IMR-90 (cell line): Measurements from ENCODE around the gene CYS1. TPM values are rescaled to one million over a fixed set of nuclear protein-coding genes. Genes with fewer than 3 reads are reported as not detected.

ENCODE experiments used
- ATAC-seq: fragments of 200-7000 bp; cut with Tn5 transposase; 2 replicates; pipeline ENCODE4 v1.9.1; 2020; ENCODE audit warnings: low read depth, mild to moderate bottlenecking, moderate library complexity
- BruUV-seq: library from RNA; stranded (reverse); fragments of 400-500 nt; replicated peaks from 2 replicates; lab custom pipeline; 2021; lab: Mats Ljungman, UMichigan
- CTCF ChIA-PET: fragments of 300-600 bp; formaldehyde crosslinking; extraction: SDS; loops from one replicate; lab custom pipeline; 2021; ENCODE audit warnings: antibody characterized with exemption; lab: Yijun Ruan, JAX
- POLR2A ChIA-PET: fragments of 300-600 bp; sonication (Branson Sonifier 250); formaldehyde crosslinking; loops from one replicate; lab custom pipeline; 2022; ENCODE audit warnings: antibody characterized with exemption; ENCODE audit not compliant: unreplicated experiment; lab: Charles Lee
- DNase-seq: peaks from one replicate; pipeline ENCODE4 v3.0.0; 2013
- H2AFZ ChIP-seq: replicated peaks from 2 replicates; pipeline ENCODE3; 2013; ENCODE audit warnings: low read length, mild to moderate bottlenecking; ENCODE audit not compliant: poor library complexity
- H2AK5ac ChIP-seq: 2 replicates; pipeline ENCODE4 v1.6.1; 2013; ENCODE audit warnings: low read depth, low read length, inconsistent platforms
- H2AK9ac ChIP-seq: replicated peaks from 2 replicates; pipeline ENCODE3; 2013; ENCODE audit warnings: mild to moderate bottlenecking, low read depth, low read length, moderate library complexity; ENCODE audit not compliant: poor library complexity
- H2BK120ac ChIP-seq: 2 replicates; pipeline ENCODE4 v1.6.1; 2013; ENCODE audit warnings: low read depth, low read length, inconsistent platforms
- H2BK15ac ChIP-seq: 3 replicates; pipeline ENCODE4 v1.6.1; 2013; ENCODE audit warnings: low read depth, low read length, inconsistent platforms
- H2BK20ac ChIP-seq: 2 replicates; pipeline ENCODE4 v1.6.1; 2013; ENCODE audit warnings: low read depth, mild to moderate bottlenecking, inconsistent platforms, low read length, moderate library complexity
- H2BK5ac ChIP-seq: 2 replicates; pipeline ENCODE4 v1.6.1; 2013; ENCODE audit warnings: mild to moderate bottlenecking, low read depth, low read length, inconsistent platforms; ENCODE audit not compliant: poor library complexity, severe bottlenecking
- H3K14ac ChIP-seq: replicated peaks from 2 replicates; pipeline ENCODE4 v1.6.1; 2013; ENCODE audit warnings: low read depth, low read length, inconsistent platforms
- H3K18ac ChIP-seq: 2 replicates; pipeline ENCODE4 v1.6.1; 2013; ENCODE audit warnings: low read depth, low read length, control low read depth
- H3K23ac ChIP-seq: 2 replicates; pipeline ENCODE4 v1.6.1; 2013; ENCODE audit warnings: low read depth, low read length, inconsistent platforms
- H3K27ac ChIP-seq: 2 replicates; pipeline ENCODE4 v1.5.1; 2013; ENCODE audit warnings: mild to moderate bottlenecking, control low read depth, low read length; ENCODE audit not compliant: insufficient read depth
- H3K27me3 ChIP-seq: 2 replicates; pipeline ENCODE4 v1.6.1; 2013; ENCODE audit warnings: low read length; ENCODE audit not compliant: control insufficient read depth, insufficient read depth
- H3K36me3 ChIP-seq: 2 replicates; pipeline ENCODE4 v1.6.1; 2013; ENCODE audit warnings: low read length, mixed read lengths; ENCODE audit not compliant: control insufficient read depth, insufficient read depth
- H3K4ac ChIP-seq: 2 replicates; pipeline ENCODE4 v1.6.1; 2013; ENCODE audit warnings: low read depth, low read length, inconsistent platforms
- H3K4me1 ChIP-seq: 2 replicates; pipeline ENCODE4 v1.6.1; 2013; ENCODE audit warnings: low read length, mixed read lengths; ENCODE audit not compliant: control insufficient read depth, insufficient read depth
- H3K4me2 ChIP-seq: 2 replicates; pipeline ENCODE4 v1.6.1; 2013; ENCODE audit warnings: low read depth, mild to moderate bottlenecking, control low read depth, low read length, moderate library complexity
- H3K4me3 ChIP-seq: 2 replicates; pipeline ENCODE4 v1.5.1; 2013; ENCODE audit warnings: low read depth, mild to moderate bottlenecking, control low read depth, low read length, moderate library complexity; ENCODE audit not compliant: insufficient read depth
- H3K56ac ChIP-seq: 2 replicates; pipeline ENCODE4 v1.6.1; 2013; ENCODE audit warnings: low read length, inconsistent platforms; ENCODE audit not compliant: insufficient read depth; ENCODE audit errors: extremely low read depth
- H3K79me1 ChIP-seq, 2 experiments: 2 replicates each; pipeline ENCODE4 v1.6.1; 2013; ENCODE audit warnings: low read length in 2 of 2, inconsistent platforms in 1 of 2, low read depth in 1 of 2
- H3K9ac ChIP-seq: 2 replicates; pipeline ENCODE4 v1.6.1; 2013; ENCODE audit warnings: low read depth, low read length, control low read depth
- H3K9me1 ChIP-seq: 2 replicates; pipeline ENCODE4 v1.6.1; 2013; ENCODE audit warnings: low read length, inconsistent platforms; ENCODE audit not compliant: insufficient read depth
- H3K9me3 ChIP-seq: 2 replicates; pipeline ENCODE4 v1.6.1; 2013; ENCODE audit warnings: low read length; ENCODE audit not compliant: control insufficient read depth, insufficient read depth
- H4K20me1 ChIP-seq: 2 replicates; pipeline ENCODE4 v1.6.1; 2013; ENCODE audit warnings: low read length, inconsistent platforms; ENCODE audit not compliant: insufficient read depth
- H4K5ac ChIP-seq: 2 replicates; pipeline ENCODE4 v1.6.1; 2013; ENCODE audit warnings: mild to moderate bottlenecking, low read depth, low read length, control low read depth
- H4K8ac ChIP-seq, 2 experiments: 2 replicates each; pipeline ENCODE4 v1.6.1; 2013; ENCODE audit warnings: low read depth in 2 of 2, low read length in 2 of 2, control low read depth in 1 of 2, inconsistent platforms in 1 of 2
- H4K91ac ChIP-seq: 2 replicates; pipeline ENCODE4 v1.6.1; 2013; ENCODE audit warnings: low read depth, low read length, inconsistent platforms; ENCODE audit not compliant: insufficient read depth
- CHD1 ChIP-seq: IDR thresholded peaks from 2 replicates; pipeline ENCODE4 v1.6.1; 2012; ENCODE audit warnings: low read depth, low read length, improper control_type of control experiment
- MAFK ChIP-seq: IDR thresholded peaks from 2 replicates; pipeline ENCODE4 v1.6.1; 2012; ENCODE audit warnings: low read depth, low read length, improper control_type of control experiment
- POLR2A ChIP-seq: IDR thresholded peaks from 2 replicates; pipeline ENCODE4 v1.6.1; 2012; ENCODE audit warnings: mild to moderate bottlenecking, low read depth, low read length
- RFX5 ChIP-seq: IDR thresholded peaks from 2 replicates; pipeline ENCODE4 v1.8.0; 2012; ENCODE audit warnings: low read depth, mild to moderate bottlenecking, low read length, moderate library complexity
- WGBS, 2 experiments: methylation state at CpG; one replicate each; pipeline versions ENCODE4 v1.1.5 to v1.1.7; 2013; ENCODE audit warnings: missing lambda C conversion rate in 2 of 2; ENCODE audit not compliant: insufficient read length in 1 of 2; ENCODE audit errors: extremely low coverage in 2 of 2; 5-methylcytosine and 5-hydroxymethylcytosine counted together
- dilution Hi-C: fragments of 300-500 bp; cut with HindIII; formaldehyde crosslinking; loops from one replicate; pipeline ENCODE4 v1.14.3; 2018; ENCODE audit warnings: low sequenced_read_pairs; ENCODE audit not compliant: unreplicated experiment
- in situ Hi-C: fragments of 300-500 bp; cut with MboI; formaldehyde crosslinking; loops from 3 replicates; pipeline ENCODE4 v1.14.3; 2019; ENCODE audit warnings: low sequenced_read_pairs, inconsistent platforms, mixed read lengths
- intact Hi-C: fragments of 100-400 bp; cut with micrococcal nuclease; formaldehyde crosslinking; loops from 2 replicates; pipeline ENCODE4 v1.10.0; 2022
- polyA plus RNA-seq, 3 experiments: library from polyadenylated mRNA; depleted of rRNA; stranded (reverse); fragments of >200 nt; gene quantifications; 2 replicates each; pipeline ENCODE4 v1.2.3, GENCODE V29; 2012; ENCODE audit warnings: low replicate concordance in 1 of 3
- total RNA-seq: library from RNA; depleted of rRNA; stranded (reverse); fragments of >200 nt; gene quantifications from 2 replicates; pipeline ENCODE4 v1.2.3, GENCODE V29; 2012

CYS1 gene
- total and polyA plus RNA-seq, 2 of the 4 experiments (the other 2 are of a cell fraction): under 0.01 to 0.12 TPM

DNA sequence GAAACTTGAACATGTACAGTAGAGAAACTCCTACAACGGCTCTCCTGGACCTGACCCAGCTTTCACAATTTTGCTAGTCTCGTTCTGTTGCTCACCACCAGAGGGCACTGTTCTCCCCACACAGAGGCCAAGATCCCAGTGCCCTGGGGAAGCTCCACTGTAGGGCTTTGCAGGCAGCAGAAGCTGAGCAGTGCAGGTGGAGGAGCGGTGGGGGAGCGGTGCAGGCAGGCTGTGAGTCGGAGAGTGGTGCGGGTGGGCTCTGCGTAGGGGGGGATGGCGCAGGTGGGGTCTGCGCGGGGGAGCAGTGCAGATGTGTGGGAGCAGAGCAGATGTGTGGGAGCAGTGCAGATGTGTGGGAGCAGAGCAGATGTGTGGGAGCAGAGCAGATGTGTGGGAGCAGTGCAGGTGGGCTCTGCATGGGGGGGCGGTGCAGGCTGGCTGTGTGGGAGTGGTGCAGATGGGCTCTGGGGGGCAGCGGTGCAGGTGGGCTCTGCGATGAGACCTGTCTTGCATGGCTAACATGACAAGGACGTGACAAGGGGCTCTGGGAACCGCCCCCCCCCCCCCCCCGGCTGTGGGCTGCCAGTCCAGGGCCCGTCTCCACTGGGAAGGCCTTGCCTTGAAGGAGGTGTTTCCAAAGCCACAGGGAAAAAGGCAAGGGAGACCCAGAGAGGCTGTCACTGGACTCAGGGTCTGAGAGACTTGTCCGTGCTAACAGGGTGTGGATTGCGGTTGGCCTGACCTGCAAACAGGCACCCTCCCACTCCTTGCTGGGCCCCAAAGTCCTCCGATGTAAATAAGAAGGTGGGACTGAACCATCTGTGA lies 7.3 kb downstream of the CYS1 start (continued):
- TF ChIP-seq CHD1: no peak; the same call in 1 of the 2 replicates

DNA sequence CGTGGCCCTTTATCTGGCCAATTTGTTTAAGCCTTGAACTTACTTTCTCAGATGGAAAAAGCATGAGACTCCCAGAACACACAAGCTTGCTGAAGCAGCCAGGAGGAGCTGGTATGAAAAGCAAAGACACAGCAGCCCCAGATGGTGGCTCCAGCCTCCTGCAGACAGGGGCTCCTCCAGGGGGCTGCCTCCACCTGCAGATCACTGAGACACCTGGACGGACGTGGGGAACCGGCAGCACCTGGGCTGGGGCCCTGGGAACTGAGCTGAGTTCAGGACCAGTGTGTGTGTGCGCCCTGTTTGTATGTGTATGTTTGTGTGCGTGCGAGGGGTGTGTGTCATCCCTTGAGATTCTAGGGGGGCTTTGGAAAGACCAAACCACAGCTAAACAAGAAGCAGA lies 8.6 kb downstream of the CYS1 start:
- Histone ChIP-seq H3K4ac (no peak overlapping the region), H2AFZ (no peak overlapping the region), H2BK15ac (no peak overlapping the region), H2BK5ac (no peak overlapping the region), H4K91ac (no peak overlapping the region), H3K14ac (no peak overlapping the region), H3K27ac (no peak overlapping the region), H3K56ac (no peak overlapping the region), H3K4me1 (no peaks in the 10 kb centered on the region), H2AK5ac (no peak overlapping the region), H4K20me1 (peaks cover 3% of the 10 kb centered on the region; the same call in 1 of the 2 replicates), H3K18ac (no peak overlapping the region), H2BK120ac (no peak overlapping the region), H3K27me3 (peaks cover 29% of the 10 kb centered on the region), H3K9ac (no peak overlapping the region), H4K8ac (no peak overlapping the region), H3K4me3 (no peak overlapping the region), H3K36me3 (no peaks in the 10 kb centered on the region), H4K5ac (no peak overlapping the region), H3K9me3 (peaks cover 2% of the 10 kb centered on the region; the same call in 1 of the 2 replicates), H2BK20ac (no peak overlapping the region), H2AK9ac (no peak overlapping the region), H3K9me1 (no peaks in the 10 kb centered on the region), H3K79me1 (no peaks in the 10 kb centered on the region), H3K23ac (no peak overlapping the region), H3K4me2 (no peak overlapping the region)
- ChIA-PET CTCF (interaction anchor here (0.6 to 3.1 kb wide), 9 partner anchors 11 to 1961 kb away, joined by 3 to 29 read pairs (median 5); no protein-coding TSS in a partner anchor), POLR2A (no interaction called here)
- in situ Hi-C loops: loop anchor here (10.0 kb wide), 1 partner anchor 593 kb away; no protein-coding TSS in a partner anchor
- no peak for DNase-seq
- no peak for ATAC-seq
- dilution Hi-C loops: no loop called here
- intact Hi-C loops: loop anchor here (10.0 kb wide), 1 partner anchor 333 kb away; no protein-coding TSS in a partner anchor
- BruUV-seq: no TSS peak
- WGBS, 2 experiments: 93% methylated on average over 3 of the region's 7 CpGs; no CpG with 5 or more reads in 1 of the 2 experiments
- TF ChIP-seq POLR2A (no peak), RFX5 (no peak), MAFK (no peak)
